Adipocyte (in vitro differentiated cells): ENCODE data around the gene EFNB3.

ENCODE experiments used
- DNase-seq: peaks from one replicate; pipeline ENCODE4 v3.0.0-alpha.2; 2015; ENCODE audit warnings: low read depth
- H3K27me3 ChIP-seq: replicated peaks from 2 replicates; pipeline ENCODE4 v1.7.0; 2013; ENCODE audit warnings: mild to moderate bottlenecking, low read length, moderate library complexity; ENCODE audit not compliant: control insufficient read depth, insufficient read depth
- H3K36me3 ChIP-seq: 2 replicates; pipeline ENCODE4 v1.7.0; 2013; ENCODE audit warnings: low read length, mild to moderate bottlenecking, moderate library complexity; ENCODE audit not compliant: control insufficient read depth, insufficient read depth, severe bottlenecking
- H3K4me1 ChIP-seq: 2 replicates; pipeline ENCODE4 v1.7.0; 2013; ENCODE audit warnings: mild to moderate bottlenecking, low read length, moderate library complexity; ENCODE audit not compliant: control insufficient read depth, insufficient read depth
- H3K4me3 ChIP-seq: 2 replicates; pipeline ENCODE4 v1.7.0; 2013; ENCODE audit warnings: mild to moderate bottlenecking, low read length, moderate library complexity
- H3K9ac ChIP-seq: 2 replicates; pipeline ENCODE4 v1.7.0; 2013; ENCODE audit warnings: mild to moderate bottlenecking, low read length, moderate library complexity
- H3K9me3 ChIP-seq: 2 replicates; pipeline ENCODE4 v1.7.0; 2013; ENCODE audit warnings: mild to moderate bottlenecking, low read length, moderate library complexity; ENCODE audit not compliant: control insufficient read depth

The EFNB3 gene

GRCh38 chr17:7754656-7755055 is 49.7 kb downstream of the EFNB3 start:
- Histone ChIP-seq H3K4me1 (peaks cover 20% of the 10 kb centered on the region), H3K36me3 (no peaks in the 10 kb centered on the region), H3K27me3 (no peaks in the 10 kb centered on the region), H3K4me3 (no peak overlapping the region), H3K9me3 (peaks cover 5% of the 10 kb centered on the region), H3K9ac (no peak overlapping the region)
- no peak for DNase-seq

DNA sequence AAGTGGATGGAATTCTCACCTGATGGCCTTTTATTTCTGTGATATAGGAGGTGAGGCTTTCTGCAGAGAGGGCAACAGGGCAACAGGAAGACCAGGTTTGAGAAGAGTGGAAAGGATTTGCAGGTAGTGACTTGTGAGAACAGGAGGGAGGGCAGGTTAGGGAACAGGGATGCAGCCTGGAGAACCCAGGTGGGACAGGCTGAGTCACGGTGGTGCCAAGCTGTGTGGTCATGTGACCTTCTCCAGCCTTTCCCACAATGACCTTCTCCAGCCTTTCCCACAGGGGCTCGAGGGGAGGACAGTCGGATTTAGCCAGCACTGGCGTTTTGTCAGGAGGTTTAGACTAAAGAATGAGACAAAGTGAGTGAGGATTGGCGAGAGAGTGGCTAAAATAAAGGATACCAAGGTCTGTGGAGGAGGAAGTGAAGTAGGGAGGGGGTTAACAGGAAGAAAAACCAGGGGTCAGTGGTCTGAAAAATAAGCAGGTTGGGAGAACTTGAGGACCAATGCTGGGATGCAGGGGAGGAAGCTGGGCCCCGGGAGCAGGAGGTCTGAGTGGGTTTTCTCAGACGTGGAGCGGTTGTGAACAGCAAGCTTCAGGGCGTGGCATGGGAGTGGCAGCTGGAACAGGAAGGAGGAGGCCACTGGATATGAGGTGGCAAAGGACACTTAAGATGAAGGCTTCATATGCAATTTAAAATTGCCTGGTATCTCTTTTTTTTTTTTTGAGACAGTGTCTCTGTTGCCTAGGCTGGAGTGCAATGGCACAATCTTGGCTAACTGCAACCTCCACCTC is 50.3 kb downstream of the EFNB3 start:
- Histone ChIP-seq H3K36me3 (no peaks in the 10 kb centered on the region), H3K4me1 (peaks cover 15% of the 10 kb centered on the region), H3K27me3 (no peaks in the 10 kb centered on the region), H3K9me3 (peaks cover under 1% of the 10 kb centered on the region), H3K4me3 (no peak overlapping the region), H3K9ac (no peak overlapping the region)
- no peak for DNase-seq

DNA sequence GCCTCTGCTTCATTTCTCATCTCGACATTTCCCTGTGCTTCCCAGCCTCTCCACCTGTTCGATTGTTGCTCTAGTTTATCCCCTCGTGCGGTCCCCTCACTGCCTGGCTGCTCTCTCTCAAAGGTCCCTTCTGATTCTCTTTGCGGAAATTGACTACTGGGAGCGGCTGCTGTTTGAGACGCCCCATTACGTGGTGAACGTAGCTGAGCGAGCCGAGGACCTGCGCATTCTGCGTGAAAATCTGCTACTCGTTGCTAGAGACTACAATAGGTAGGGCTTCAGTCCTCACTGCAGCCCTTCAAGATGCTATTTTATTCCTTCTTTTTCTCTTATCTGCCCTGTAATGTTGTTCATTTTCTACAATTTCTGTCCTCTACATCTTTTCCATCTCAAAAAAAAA is 52.0 kb downstream of the EFNB3 start:
- H3K27me3 ChIP-seq: no peaks in the 10 kb centered on the region
- no peaks in the 10 kb centered on the region for H3K9me3 ChIP-seq
- no peak overlapping the region for H3K9ac ChIP-seq
- H3K4me1 ChIP-seq: no peaks in the 10 kb centered on the region
- no peak overlapping the region for H3K4me3 ChIP-seq
- no peak for DNase-seq
- no peaks in the 10 kb centered on the region for H3K36me3 ChIP-seq
